NCI-H1436 (cell line): ENCODE measurements around the gene CDHR4.
A peak's percentile ranks its signal among the peaks of the same experiment; 100 is the strongest.
"Not testable (repeated sequence)": the region's sequence is repeated elsewhere in the genome, so short reads cannot be mapped to it uniquely, and the experiment has no call there.

Source experiments
- DNase-seq: peaks from one replicate; lab custom pipeline; 2025; lab: John Stamatoyannopoulos, UW

CDHR4 gene

GRCh38 chr3:49799761-49800160, at the start of gene CDHR4:
Gene CDHR4, minus strand, starts transcription at chr3:49799873. Its CDS starts 61 bp downstream, at chr3:49799812.
- DNase-seq, result no peak

GRCh38 chr3:49845694-49846093, 46.0 kb upstream of the CDHR4 start:
- no peak for DNase-seq

- no peak for DNase-seq
These were observed 45.0 kb upstream of the CDHR4 start for GRCh38 chr3:49844464-49845183.

- no peak for DNase-seq
These were observed 43.3 kb upstream of the CDHR4 start for GRCh38 chr3:49842843-49843517.

- DNase-seq, result no peak
These were observed 42.1 kb upstream of the CDHR4 start for GRCh38 chr3:49841806-49842205.

- DNase-seq, result no peak
These were observed 41.5 kb upstream of the CDHR4 start for GRCh38 chr3:49841126-49841696.

GRCh38 chr3:49840388-49840787, 40.7 kb upstream of the CDHR4 start:
- DNase-seq, result no peak

GRCh38 chr3:49839193-49839809, 39.6 kb upstream of the CDHR4 start:
- peak; percentile 39 for DNase-seq

- DNase-seq, result no peak
These were observed 31.7 kb upstream of the CDHR4 start for GRCh38 chr3:49831341-49831740.

GRCh38 chr3:49826016-49826415, 26.3 kb upstream of the CDHR4 start:
- no peak for DNase-seq

GRCh38 chr3:49823131-49823530, 23.5 kb upstream of the CDHR4 start:
- DNase-seq, result not testable (repeated sequence)

GRCh38 chr3:49813497-49814174, 14.0 kb upstream of the CDHR4 start, which contains the start of gene UBA7:
Gene UBA7, minus strand, starts transcription at chr3:49813953. Its CDS starts 166 bp downstream, at chr3:49813787.
- DNase-seq, result no peak

GRCh38 chr3:49812916-49813496, 13.3 kb upstream of the CDHR4 start:
- DNase-seq, result no peak

GRCh38 chr3:49807431-49808114, 7.9 kb upstream of the CDHR4 start:
- no peak for DNase-seq

GRCh38 chr3:49806850-49807249, 7.2 kb upstream of the CDHR4 start:
- no peak for DNase-seq

- DNase-seq, result no peak
These were observed 6.4 kb upstream of the CDHR4 start for GRCh38 chr3:49805897-49806701.

- DNase-seq, result peak; percentile 46
These were observed 5.7 kb upstream of the CDHR4 start for GRCh38 chr3:49805367-49805782.

- DNase-seq, result no peak
These were observed 4.7 kb upstream of the CDHR4 start for GRCh38 chr3:49804141-49805041.

GRCh38 chr3:49803465-49804140, 3.9 kb upstream of the CDHR4 start:
- peak; percentile 1 for DNase-seq
